H1 (cell line): ENCODE results near the gene SH3PXD2A. TPM values are rescaled to one million over a fixed set of nuclear protein-coding genes. Genes with fewer than 3 reads are reported as not detected.

ENCODE experiments used
- CTCF ChIA-PET: fragments of 300-600 bp; sonication (Branson Sonifier 250); formaldehyde crosslinking; loops from one replicate; lab custom pipeline; 2021; ENCODE audit not compliant: partially characterized antibody; lab: Charles Lee
- POLR2A ChIA-PET: fragments of 300-600 bp; sonication (Branson Sonifier 250); formaldehyde crosslinking; loops from one replicate; lab custom pipeline; 2021; ENCODE audit warnings: inconsistent platforms; ENCODE audit not compliant: partially characterized antibody; lab: Charles Lee
- DNase-seq, 2 experiments: peaks; one replicate each; pipeline versions ENCODE4 v3.0.0 to v3.0.0-alpha.2; 2010 to 2022; ENCODE audit warnings: low spot score in 2 of 2, low read depth in 1 of 2, mixed read lengths in 1 of 2
- FAIRE-seq: peaks from 2 replicates; lab custom pipeline; 2011; peaks lifted over from hg19 to GRCh38; lab: Jason Lieb, UNC
- H2AFZ ChIP-seq: 2 replicates; pipeline ENCODE4 v1.8.1; 2012; ENCODE audit warnings: low read length, inconsistent platforms
- H2AK5ac ChIP-seq: 2 replicates; pipeline ENCODE4 v1.6.1; 2013; ENCODE audit warnings: low read depth, low read length
- H2BK120ac ChIP-seq: replicated peaks from 2 replicates; pipeline ENCODE3; 2013; ENCODE audit warnings: low read depth, low read length, inconsistent platforms
- H2BK12ac ChIP-seq: 2 replicates; pipeline ENCODE4 v1.6.1; 2013; ENCODE audit warnings: low read depth, low read length
- H2BK15ac ChIP-seq: 2 replicates; pipeline ENCODE4 v1.6.1; 2013; ENCODE audit warnings: low read length
- H2BK20ac ChIP-seq: 2 replicates; pipeline ENCODE4 v1.6.1; 2013; ENCODE audit warnings: low read length
- H2BK5ac ChIP-seq: 2 replicates; pipeline ENCODE4 v1.6.1; 2013; ENCODE audit warnings: low read depth, low read length
- H3K14ac ChIP-seq: 2 replicates; pipeline ENCODE4 v1.6.1; 2013; ENCODE audit warnings: inconsistent platforms; ENCODE audit not compliant: insufficient read length
- H3K18ac ChIP-seq: 2 replicates; pipeline ENCODE4 v1.6.1; 2013; ENCODE audit warnings: low read length; ENCODE audit errors: extremely low read depth
- H3K23ac ChIP-seq: 2 replicates; pipeline ENCODE4 v1.6.1; 2013; ENCODE audit warnings: inconsistent platforms; ENCODE audit not compliant: insufficient read length
- H3K23me2 ChIP-seq: 2 replicates; pipeline ENCODE4 v1.6.1; 2013; ENCODE audit warnings: low read depth, low read length
- H3K27ac ChIP-seq: 2 replicates; pipeline ENCODE4 v1.6.1; 2011; ENCODE audit warnings: low read depth, low read length, inconsistent platforms
- H3K27me3 ChIP-seq, 4 experiments: replicated peaks in 1 of 4; 1 replicate in 1 of 4; 2 replicates in 3 of 4; pipeline versions ENCODE4 v1.6.1 to v1.8.1; 2011 to 2013; ENCODE audit warnings: low read length in 3 of 4, mild to moderate bottlenecking in 3 of 4, inconsistent platforms in 2 of 4, mixed read lengths in 2 of 4, moderate library complexity in 1 of 4; ENCODE audit not compliant: control insufficient read depth in 3 of 4, insufficient read depth in 3 of 4; ENCODE audit errors: extremely low read depth in 1 of 4
- H3K36me3 ChIP-seq, 4 experiments: 2 replicates each; pipeline versions ENCODE4 v1.6.1 to v1.8.1; 2011 to 2013; ENCODE audit warnings: mild to moderate bottlenecking in 4 of 4, low read length in 3 of 4, moderate library complexity in 2 of 4, control low read depth in 1 of 4, inconsistent platforms in 1 of 4; ENCODE audit not compliant: insufficient read depth in 4 of 4, control insufficient read depth in 2 of 4
- H3K4ac ChIP-seq: replicated peaks from 2 replicates; pipeline ENCODE3; 2013; ENCODE audit warnings: low read length, low read depth, mixed read lengths, inconsistent platforms; ENCODE audit not compliant: insufficient read length
- H3K4me1 ChIP-seq, 4 experiments: replicated peaks in 1 of 4; 1 replicate in 1 of 4; 2 replicates in 3 of 4; pipeline versions ENCODE4 v1.6.1 to v1.8.1; 2011 to 2013; ENCODE audit warnings: low read length in 3 of 4, inconsistent platforms in 2 of 4, mixed read lengths in 1 of 4; ENCODE audit not compliant: insufficient read depth in 4 of 4, control insufficient read depth in 3 of 4
- H3K4me2 ChIP-seq, 2 experiments: 2 replicates each; pipeline versions ENCODE4 v1.6.1 to v1.8.1; 2011 to 2013; ENCODE audit warnings: low read depth in 2 of 2, low read length in 2 of 2, control low read depth in 1 of 2, inconsistent platforms in 1 of 2, mild to moderate bottlenecking in 1 of 2; ENCODE audit not compliant: insufficient read depth in 1 of 2
- H3K4me3 ChIP-seq, 4 experiments: fragments of 200-600, 300-600 bp in 1 of 4; sonication (generic), shearing (Covaris generic), sonication (Bioruptor Twin) in 1 of 4; 2 replicates each; pipeline versions ENCODE4 v1.5.1 to v1.8.1; 2011 to 2016; ENCODE audit warnings: low read length in 4 of 4, low read depth in 3 of 4, control low read depth in 2 of 4, inconsistent platforms in 2 of 4, mild to moderate bottlenecking in 2 of 4, mixed read lengths in 1 of 4, moderate library complexity in 1 of 4; ENCODE audit not compliant: insufficient read depth in 2 of 4; ENCODE audit errors: extremely low read depth in 1 of 4
- H3K56ac ChIP-seq: replicated peaks from 2 replicates; pipeline ENCODE3; 2013; ENCODE audit warnings: low read depth, mild to moderate bottlenecking, mixed read lengths, low read length, inconsistent platforms; ENCODE audit not compliant: insufficient read length
- H3K79me1 ChIP-seq: 2 replicates; pipeline ENCODE4 v1.6.1; 2013; ENCODE audit warnings: low read depth, low read length, control low read depth
- H3K79me2 ChIP-seq, 2 experiments: 2 replicates each; pipeline versions ENCODE4 v1.6.1 to v1.8.1; 2012 to 2013; ENCODE audit warnings: low read length in 2 of 2, mild to moderate bottlenecking in 2 of 2, inconsistent platforms in 1 of 2; ENCODE audit not compliant: insufficient read depth in 2 of 2, control insufficient read depth in 1 of 2
- H3K9ac ChIP-seq, 4 experiments: replicated peaks in 1 of 4; 1 replicate in 1 of 4; 2 replicates in 3 of 4; pipeline versions ENCODE4 v1.6.1 to v1.8.1; 2011 to 2013; ENCODE audit warnings: low read depth in 3 of 4, low read length in 3 of 4, control low read depth in 2 of 4, mild to moderate bottlenecking in 2 of 4, moderate library complexity in 2 of 4, inconsistent platforms in 1 of 4; ENCODE audit errors: extremely low read depth in 1 of 4
- H3K9me3 ChIP-seq, 2 experiments: 2 replicates each; pipeline versions ENCODE4 v1.6.1 to v1.8.1; 2012 to 2013; ENCODE audit warnings: mild to moderate bottlenecking in 2 of 2, moderate library complexity in 2 of 2, control low read depth in 1 of 2, inconsistent platforms in 1 of 2, low read depth in 1 of 2, low read length in 1 of 2, mixed read lengths in 1 of 2; ENCODE audit not compliant: insufficient read depth in 2 of 2
- H4K20me1 ChIP-seq, 2 experiments: replicated peaks in 1 of 2; 2 replicates each; pipeline versions ENCODE3 to v1.8.1; 2011 to 2013; ENCODE audit warnings: inconsistent platforms in 2 of 2, low read length in 2 of 2, mild to moderate bottlenecking in 1 of 2; ENCODE audit not compliant: insufficient read depth in 2 of 2, control insufficient read depth in 1 of 2
- H4K5ac ChIP-seq: 2 replicates; pipeline ENCODE4 v1.6.1; 2013; ENCODE audit warnings: low read length, low read depth, mixed read lengths, inconsistent platforms; ENCODE audit not compliant: insufficient read length
- H4K8ac ChIP-seq: 2 replicates; pipeline ENCODE4 v1.8.0; 2013; ENCODE audit warnings: mild to moderate bottlenecking, moderate library complexity, low read length, inconsistent platforms; ENCODE audit not compliant: insufficient read depth; ENCODE audit errors: extremely low read depth
- H4K91ac ChIP-seq: replicated peaks from 2 replicates; pipeline ENCODE3; 2013; ENCODE audit warnings: low read length, mixed read lengths, inconsistent platforms; ENCODE audit not compliant: insufficient read length
- EGR1 ChIP-seq: IDR thresholded peaks from 2 replicates; pipeline ENCODE4 v1.6.1; 2011; ENCODE audit warnings: low read depth, low read length, borderline replicate concordance
- PHF8 ChIP-seq: fragments of 200-600 bp; sonication (generic); conservative IDR thresholded peaks from 2 replicates; pipeline ENCODE4 v1.7.1; 2012; ENCODE audit warnings: low read depth, mild to moderate bottlenecking, inconsistent platforms, low read length, moderate library complexity
- RFX5 ChIP-seq: IDR thresholded peaks from 2 replicates; pipeline ENCODE4 v1.6.1; 2011; ENCODE audit warnings: low read depth, low read length, improper control_type of control experiment, borderline replicate concordance
- SIRT6 ChIP-seq: IDR thresholded peaks from one replicate; pipeline ENCODE4 v1.7.1; 2012; ENCODE audit warnings: low read length, inconsistent platforms
- WGBS, 2 experiments: shearing (Covaris generic) in 1 of 2; methylation state at CpG; one replicate each; pipeline versions ENCODE4 v1.1.6 to v1.1.7; 2013 to 2015; ENCODE audit warnings: low lambda C conversion rate in 2 of 2, mixed read lengths in 2 of 2, inconsistent platforms in 1 of 2, low coverage in 1 of 2, missing lambda C conversion rate in 1 of 2; ENCODE audit not compliant: insufficient replicate concordance in 2 of 2, insufficient coverage in 1 of 2, insufficient read length in 1 of 2; ENCODE audit errors: extremely low coverage in 1 of 2, missing lambda C conversion rate in 1 of 2; 5-methylcytosine and 5-hydroxymethylcytosine counted together
- polyA plus RNA-seq, 7 experiments: library from polyadenylated mRNA; depleted of rRNA in 3 of 7; stranded (reverse) in 5 of 7; unstranded in 2 of 7; fragments of >200 nt in 5 of 7; fragments of 200-250 nt in 2 of 7; gene quantifications; 1 replicate in 5 of 7; 2 replicates in 1 of 7; 4 replicates in 1 of 7; pipeline versions ENCODE4 v1.2.1 to v1.2.3, GENCODE V29; 2011 to 2013; ENCODE audit warnings: missing spikeins in 2 of 7, mixed read lengths in 2 of 7
- total RNA-seq: library from RNA; stranded (reverse); fragmentation: NEBNext Ultra II Directional; extraction: Animal tissue kit (Norgen Biotek cat#: 25700); gene quantifications from 2 replicates; pipeline ENCODE4 v1.2.1, GENCODE V29; 2021

Gene SH3PXD2A
- total and polyA plus RNA-seq, 2 of the 8 experiments (the other 6 are each of a cell fraction or from before 2014, with no cell fraction given) = 5.4 to 16.3 TPM

DNA sequence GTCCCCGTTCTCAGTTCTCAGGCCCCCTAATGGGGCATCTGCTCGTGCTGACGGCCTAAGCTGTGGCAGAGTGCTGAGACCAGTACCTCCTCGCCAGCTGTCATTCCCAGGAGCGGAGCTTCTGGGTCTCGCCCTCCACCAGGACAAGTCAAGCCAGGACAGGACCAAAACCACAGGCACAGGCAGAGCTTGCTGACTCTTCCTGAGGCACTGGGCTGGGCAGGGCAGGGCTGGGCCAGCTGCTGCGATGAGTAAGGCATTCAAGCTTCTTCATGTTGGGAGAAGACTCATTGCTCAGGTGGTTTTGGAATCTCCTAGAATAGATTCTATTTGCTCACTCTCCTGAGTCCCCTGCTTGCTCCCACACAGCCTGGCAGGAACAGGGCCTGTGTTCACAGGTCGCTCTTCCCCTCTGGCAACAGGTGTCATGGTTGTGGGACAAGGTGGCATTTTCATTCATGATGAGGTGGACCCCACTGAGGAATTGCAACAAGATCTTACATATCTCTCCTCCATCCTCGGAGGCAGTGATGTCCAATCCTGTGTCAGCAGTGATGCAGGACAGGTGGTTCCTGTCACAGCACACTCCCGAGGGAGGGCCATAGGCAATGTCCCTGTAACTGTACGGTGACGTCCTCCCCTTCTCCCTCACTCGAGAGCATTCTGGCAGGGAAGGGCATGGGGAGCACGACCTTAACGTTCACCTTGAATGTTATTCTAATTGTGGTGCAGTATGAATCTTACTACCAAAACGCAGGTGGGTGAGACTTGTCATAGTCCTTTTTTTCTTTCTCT, 17.0 kb upstream of the SH3PXD2A start:
- ChIA-PET CTCF (interaction anchor here (0.6 to 10.0 kb wide), 5 partner anchors 14 to 650 kb away, joined by 3 to 75 read pairs (median 3); no protein-coding TSS in a partner anchor), POLR2A (no interaction called here)
- H4K20me1 ChIP-seq = no peaks in the 10 kb centered on the region
- no peak overlapping the region for H4K5ac ChIP-seq
- no peak overlapping the region for H3K9ac ChIP-seq
- H2AK5ac ChIP-seq = no peak overlapping the region
- no peak for TF ChIP-seq RFX5
- TF ChIP-seq SIRT6 = no peak
- TF ChIP-seq PHF8 = no peak
- TF ChIP-seq EGR1 = no peak
- no peaks in the 10 kb centered on the region for H3K9me3 ChIP-seq
- no peak overlapping the region for H4K91ac ChIP-seq
- H3K27me3 ChIP-seq = no peaks in the 10 kb centered on the region
- no peak overlapping the region for H2BK5ac ChIP-seq
- peak overlapping the region; percentile 53; the same call in 1 of the 2 replicates for H2BK12ac ChIP-seq
- H4K8ac ChIP-seq = no peak overlapping the region
- H3K4me1 ChIP-seq = peaks cover 0 to 8% (median 1%) of the 10 kb centered on the region in 4 experiments; a peak in 1 of 7 replicates
- no peak overlapping the region for H3K18ac ChIP-seq
- no peak overlapping the region for H2BK120ac ChIP-seq
- H2AFZ ChIP-seq = no peak overlapping the region
- H2BK20ac ChIP-seq = no peak overlapping the region; the same call in 1 of the 2 replicates
- no peak overlapping the region for H3K4me3 ChIP-seq
- no peak overlapping the region for H3K4me2 ChIP-seq
- no peak overlapping the region for H3K14ac ChIP-seq
- no peaks in the 10 kb centered on the region for H3K36me3 ChIP-seq
- no peaks in the 10 kb centered on the region for H3K23me2 ChIP-seq
- H3K79me2 ChIP-seq = no peaks in the 10 kb centered on the region
- H3K56ac ChIP-seq = no peak overlapping the region
- WGBS, 2 experiments = 87% methylated on average over 16 of the region's 16 CpGs; no CpG with 5 or more reads in 1 of the 2 experiments
- FAIRE-seq = no peak
- no peak overlapping the region for H3K23ac ChIP-seq
- no peaks in the 10 kb centered on the region for H3K79me1 ChIP-seq
- H3K27ac ChIP-seq = no peak overlapping the region
- DNase-seq = no peak
- no peak overlapping the region for H3K4ac ChIP-seq
- no peak overlapping the region for H2BK15ac ChIP-seq
